GM21390 (cell line): ENCODE measurements around the gene ENOX1.

Experiments
- ATAC-seq: cut with Tn5 transposase; IDR thresholded peaks from one replicate; pipeline ENCODE4 v1.9.1; 2021; ENCODE audit not compliant: unreplicated experiment

Gene ENOX1

DNA sequence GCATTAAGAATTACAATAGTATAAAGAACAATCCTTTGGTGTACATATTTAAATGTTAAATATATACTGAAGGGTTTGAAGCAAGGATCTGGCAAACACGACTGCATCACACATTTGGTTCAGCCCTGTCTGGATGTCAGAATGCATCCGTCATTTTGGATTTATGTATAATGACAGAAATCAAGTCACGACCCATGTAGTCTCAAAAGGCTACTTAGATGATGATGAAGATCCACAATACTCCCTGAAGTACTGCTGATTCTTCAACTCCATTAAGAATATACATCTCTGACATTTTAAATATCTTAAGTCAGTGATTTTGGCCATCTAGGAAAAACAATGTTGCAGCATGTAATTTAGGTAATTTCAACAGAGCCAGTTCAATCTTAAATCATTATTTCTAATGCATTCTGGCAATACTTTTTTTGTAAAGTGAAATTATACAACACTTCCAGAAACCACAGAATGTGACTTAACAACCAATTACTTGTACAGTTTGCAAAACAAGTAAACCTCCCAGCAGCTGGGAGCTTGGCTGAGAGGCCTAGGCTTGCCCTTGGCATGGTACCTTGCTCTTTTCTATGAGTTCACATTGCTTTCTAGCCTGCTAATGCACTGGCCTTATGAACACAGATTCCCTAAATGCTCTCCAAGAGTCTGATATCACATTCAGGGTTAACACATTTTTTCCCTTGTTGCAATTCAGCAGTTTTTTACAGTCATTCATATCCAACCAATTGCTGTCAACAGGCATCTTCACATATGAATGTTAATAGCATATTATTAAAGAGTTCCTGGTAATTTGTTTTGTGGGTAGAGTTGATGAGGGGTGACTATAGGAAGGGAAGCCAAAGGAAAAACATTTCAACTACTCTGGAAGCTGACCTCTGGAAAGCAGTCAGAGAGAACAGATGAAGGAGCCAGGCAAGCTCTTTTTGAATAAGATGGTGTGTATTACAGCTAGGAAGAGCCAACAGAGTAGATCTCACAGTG, 175.2 kb downstream of the ENOX1 start:
- no peak for ATAC-seq

DNA sequence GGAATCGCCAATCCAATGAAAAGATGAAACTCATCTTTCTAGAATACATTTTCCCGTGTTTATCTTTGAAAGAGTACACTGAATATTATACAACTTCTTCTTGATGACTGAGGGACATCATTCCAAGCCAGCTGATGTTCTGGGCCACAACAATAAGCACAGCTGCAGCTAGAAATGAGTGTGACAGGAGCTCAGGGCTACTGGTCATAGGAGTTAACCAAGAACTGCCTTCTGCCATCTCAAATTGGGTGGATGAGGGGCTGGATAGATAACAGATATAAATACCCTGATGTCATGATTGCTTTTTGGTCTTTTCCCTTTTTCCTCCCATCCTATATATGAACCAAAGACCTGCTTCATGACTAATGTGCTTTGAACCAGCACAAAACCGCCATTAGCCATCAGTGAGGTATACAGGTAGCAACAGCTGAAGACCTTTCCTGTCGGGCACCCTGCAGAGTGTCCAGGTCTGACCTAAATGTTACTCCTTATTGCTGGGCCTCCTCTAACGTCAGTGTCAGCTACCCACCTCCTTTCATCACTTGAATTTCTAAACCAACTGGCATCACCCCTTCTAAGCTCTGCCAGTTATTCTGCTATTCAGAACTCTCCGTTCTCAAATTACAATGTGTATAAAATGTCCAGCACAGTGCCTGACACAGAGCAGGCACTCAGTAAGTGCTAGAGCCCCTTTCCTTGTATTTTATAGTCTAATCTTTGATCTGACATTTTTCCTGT, 178.2 kb downstream of the ENOX1 start:
- ATAC-seq = no peak

GRCh38 chr13:43597599-43597945, 189.2 kb downstream of the ENOX1 start:
- ATAC-seq = no peak

DNA sequence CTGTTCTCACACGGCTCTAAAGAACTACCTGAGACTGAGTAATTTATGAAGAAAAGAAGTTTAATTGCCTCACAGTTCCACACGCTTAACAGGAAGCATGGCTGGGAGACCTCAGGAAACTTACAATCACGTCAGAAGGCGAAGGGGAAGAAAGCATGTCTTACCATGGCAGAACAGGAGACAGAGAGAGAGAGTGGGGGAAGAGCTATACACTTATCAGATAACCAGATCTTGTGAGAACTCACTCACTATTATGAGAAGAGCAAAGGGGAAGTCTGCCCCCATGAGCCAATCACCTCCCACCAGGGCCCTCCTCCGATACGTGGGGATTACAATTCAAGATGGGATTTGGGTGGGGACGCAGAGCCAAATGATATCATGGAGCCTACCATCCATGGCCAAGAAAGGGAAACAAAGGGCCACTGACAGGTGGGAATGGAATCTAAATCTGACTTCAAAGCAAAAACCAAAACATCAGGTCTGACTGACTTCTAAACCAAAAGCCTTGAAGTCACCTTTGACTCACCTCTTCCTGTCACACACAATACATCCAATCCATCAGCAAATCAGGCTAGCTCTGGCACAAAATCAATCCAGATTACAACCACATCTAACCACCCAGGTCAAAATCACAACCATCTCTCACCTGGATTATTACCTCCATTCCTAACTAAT, 189.7 kb downstream of the ENOX1 start:
- ATAC-seq = no peak

DNA sequence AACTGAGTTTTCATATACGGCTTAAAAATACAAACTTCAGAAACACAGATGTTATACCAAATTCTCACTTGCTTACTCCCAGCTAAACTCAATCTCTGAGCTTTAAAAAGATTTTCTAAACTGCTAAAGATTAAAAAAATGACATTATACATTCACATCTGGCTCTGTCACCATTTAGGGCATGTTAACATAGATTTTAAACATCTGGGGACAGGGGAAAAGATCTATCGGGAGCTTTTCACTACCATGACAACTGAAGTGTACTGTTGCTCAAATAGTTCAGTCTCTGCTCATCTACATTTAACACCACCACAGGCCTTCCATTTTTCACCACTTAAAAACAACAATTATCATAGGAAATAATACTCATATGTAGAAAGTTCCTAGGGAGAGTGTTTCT, 190.8 kb downstream of the ENOX1 start:
- ATAC-seq = no peak

- no peak for ATAC-seq
Observed at GRCh38 chr13:43587376-43587775, 199.4 kb downstream of the ENOX1 start.

- ATAC-seq = no peak
Observed at GRCh38 chr13:43584751-43585150, 202.0 kb downstream of the ENOX1 start.

GRCh38 chr13:43583321-43583720, 203.5 kb downstream of the ENOX1 start:
- no peak for ATAC-seq

DNA sequence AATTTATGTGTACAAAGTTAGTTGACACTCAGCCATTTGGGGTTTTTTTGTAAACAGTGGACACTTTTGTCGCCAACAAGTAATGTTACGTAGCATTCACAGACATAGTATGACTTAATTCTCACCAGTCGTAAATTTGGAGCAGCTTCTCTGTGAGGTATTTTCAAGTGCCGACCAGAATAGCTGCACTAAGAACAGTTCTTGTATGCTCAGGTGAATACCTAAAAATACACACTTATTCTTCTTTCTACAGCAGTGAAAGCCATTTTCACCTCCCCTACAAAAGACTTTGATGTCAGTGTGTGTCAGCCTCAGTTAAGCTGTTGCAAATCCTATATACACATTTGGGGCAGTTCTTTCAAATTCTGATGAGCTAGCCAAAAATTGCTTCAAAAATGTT, 206.5 kb downstream of the ENOX1 start:
- no peak for ATAC-seq

- no peak for ATAC-seq
Observed at GRCh38 chr13:43579321-43579720, 207.5 kb downstream of the ENOX1 start.

- ATAC-seq = no peak
Observed at GRCh38 chr13:43574605-43575004, 212.2 kb downstream of the ENOX1 start.

- ATAC-seq = no peak
Observed at GRCh38 chr13:43573802-43574514, 212.8 kb downstream of the ENOX1 start.

- no peak for ATAC-seq
Observed at GRCh38 chr13:43573361-43573740, 213.4 kb downstream of the ENOX1 start.

- no peak for ATAC-seq
Observed at GRCh38 chr13:43572656-43573360, 214.0 kb downstream of the ENOX1 start.

GRCh38 chr13:43569658-43570057, 217.1 kb downstream of the ENOX1 start:
- ATAC-seq = no peak

GRCh38 chr13:43567608-43568007, 219.2 kb downstream of the ENOX1 start:
- ATAC-seq = no peak

DNA sequence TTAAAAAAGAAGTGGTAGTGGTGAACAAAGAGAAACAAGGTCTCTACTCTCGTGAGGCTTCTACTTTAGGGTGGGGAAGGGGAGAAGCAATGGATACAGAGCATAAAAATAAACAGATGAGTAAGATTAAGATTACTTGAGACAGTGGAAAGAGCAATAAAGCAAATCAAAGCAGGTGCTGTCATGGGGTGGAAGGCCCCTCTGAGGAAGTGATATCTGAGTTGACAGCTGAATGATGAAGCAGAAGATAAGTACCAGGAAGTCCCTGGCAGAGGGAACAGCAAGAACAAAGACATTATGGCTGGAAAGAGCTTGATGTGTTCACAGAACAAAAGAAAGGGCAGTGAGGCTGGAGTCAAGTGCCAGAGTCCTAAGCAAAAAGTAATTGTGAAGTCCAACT, 221.8 kb downstream of the ENOX1 start:
- ATAC-seq = no peak

- ATAC-seq = no peak
Observed at GRCh38 chr13:43561081-43561480, 225.7 kb downstream of the ENOX1 start.

DNA sequence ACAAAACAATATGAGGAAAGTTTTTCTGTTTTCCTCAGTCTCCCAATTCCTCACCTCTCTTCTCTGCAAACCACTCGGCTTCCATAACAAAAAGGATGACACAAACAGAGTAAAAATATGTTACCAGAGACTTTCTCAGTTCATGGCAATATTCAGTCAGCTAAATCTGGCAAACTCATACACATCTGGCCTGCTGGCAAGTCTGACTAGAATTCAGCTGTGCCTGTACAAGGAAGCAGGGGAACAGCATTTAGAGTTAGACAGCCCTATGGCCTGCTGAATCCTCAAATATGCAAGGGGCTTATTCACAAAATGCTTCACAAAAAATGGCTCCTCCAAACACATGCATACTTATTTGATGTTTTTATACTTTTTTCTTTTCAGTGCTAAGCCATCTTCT, 227.8 kb downstream of the ENOX1 start:
- ATAC-seq = no peak

DNA sequence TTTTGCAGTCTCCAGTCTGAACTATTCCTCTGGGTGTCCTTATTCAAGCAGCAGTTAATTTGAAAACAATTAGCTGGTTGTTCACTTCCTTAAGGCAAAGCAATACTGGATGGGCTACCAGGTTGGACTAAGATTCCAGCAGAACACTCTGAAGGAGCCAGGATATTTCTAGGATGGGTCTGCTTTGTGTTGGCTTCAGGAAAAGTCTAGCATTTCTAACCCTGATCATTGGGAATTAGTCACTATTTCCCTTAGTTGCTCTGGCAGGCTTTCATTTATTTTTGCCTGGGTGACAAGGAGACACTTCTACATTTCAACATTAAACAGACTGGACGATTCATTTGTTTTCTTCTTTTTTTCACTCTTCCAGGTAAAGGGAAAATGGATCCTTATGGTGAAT, 228.4 kb downstream of the ENOX1 start:
- no peak for ATAC-seq
